ENCODE data around the gene LAMA2. TPM values are rescaled to one million over a fixed set of nuclear protein-coding genes. Genes with fewer than 3 reads are reported as not detected.

The LAMA2 gene
- total RNA-seq, 4 donors from 2014 or later = 15.1 to 27.3 (median 25.0) TPM

DNA sequence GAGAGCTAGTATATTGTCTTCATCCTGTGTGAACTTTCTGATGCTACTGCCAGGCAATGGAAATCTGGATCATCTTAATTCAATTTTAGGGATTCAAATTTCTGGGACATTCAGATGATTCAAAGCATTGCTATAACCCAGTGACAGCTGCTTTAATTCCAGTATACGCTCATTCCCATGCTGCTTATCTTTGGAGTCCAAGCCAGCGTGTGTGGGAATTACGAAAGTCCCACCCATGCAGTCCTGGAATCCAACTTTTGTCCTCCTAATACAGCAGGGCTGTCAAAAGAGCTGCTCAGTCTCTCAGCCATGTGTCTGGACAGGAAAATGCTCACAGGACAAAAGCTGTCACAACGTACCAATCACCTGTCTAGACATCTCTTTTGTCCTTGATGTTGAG is 219.8 kb downstream of the LAMA2 start:
- Histone ChIP-seq H3K4me3 (no peak overlapping the region), H3K9me3 (no peaks in the 10 kb centered on the region), H3K27ac (no peak overlapping the region), H3K36me3 (no peaks in the 10 kb centered on the region), H3K4me1 (peaks cover 4% of the 10 kb centered on the region), H3K27me3 (no peaks in the 10 kb centered on the region)
- TF ChIP-seq POLR2A (IDR thresholded peaks at IDR 0.05) = no peak
- no peak for TF ChIP-seq POLR2AphosphoS5 (IDR thresholded peaks at IDR 0.05)
- TF ChIP-seq, protein P1, sequence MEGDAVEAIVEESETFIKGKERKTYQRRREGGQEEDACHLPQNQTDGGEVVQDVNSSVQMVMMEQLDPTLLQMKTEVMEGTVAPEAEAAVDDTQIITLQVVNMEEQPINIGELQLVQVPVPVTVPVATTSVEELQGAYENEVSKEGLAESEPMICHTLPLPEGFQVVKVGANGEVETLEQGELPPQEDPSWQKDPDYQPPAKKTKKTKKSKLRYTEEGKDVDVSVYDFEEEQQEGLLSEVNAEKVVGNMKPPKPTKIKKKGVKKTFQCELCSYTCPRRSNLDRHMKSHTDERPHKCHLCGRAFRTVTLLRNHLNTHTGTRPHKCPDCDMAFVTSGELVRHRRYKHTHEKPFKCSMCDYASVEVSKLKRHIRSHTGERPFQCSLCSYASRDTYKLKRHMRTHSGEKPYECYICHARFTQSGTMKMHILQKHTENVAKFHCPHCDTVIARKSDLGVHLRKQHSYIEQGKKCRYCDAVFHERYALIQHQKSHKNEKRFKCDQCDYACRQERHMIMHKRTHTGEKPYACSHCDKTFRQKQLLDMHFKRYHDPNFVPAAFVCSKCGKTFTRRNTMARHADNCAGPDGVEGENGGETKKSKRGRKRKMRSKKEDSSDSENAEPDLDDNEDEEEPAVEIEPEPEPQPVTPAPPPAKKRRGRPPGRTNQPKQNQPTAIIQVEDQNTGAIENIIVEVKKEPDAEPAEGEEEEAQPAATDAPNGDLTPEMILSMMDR (IDR thresholded peaks at IDR 0.05) = no peak
- TF ChIP-seq EP300 (IDR thresholded peaks at IDR 0.05) = no peak
- WGBS = 76% methylated on average over 4 of the region's 4 CpGs
- DNase-seq (ENCODE audit: low spot score in 2 of 2) = no peak

DNA sequence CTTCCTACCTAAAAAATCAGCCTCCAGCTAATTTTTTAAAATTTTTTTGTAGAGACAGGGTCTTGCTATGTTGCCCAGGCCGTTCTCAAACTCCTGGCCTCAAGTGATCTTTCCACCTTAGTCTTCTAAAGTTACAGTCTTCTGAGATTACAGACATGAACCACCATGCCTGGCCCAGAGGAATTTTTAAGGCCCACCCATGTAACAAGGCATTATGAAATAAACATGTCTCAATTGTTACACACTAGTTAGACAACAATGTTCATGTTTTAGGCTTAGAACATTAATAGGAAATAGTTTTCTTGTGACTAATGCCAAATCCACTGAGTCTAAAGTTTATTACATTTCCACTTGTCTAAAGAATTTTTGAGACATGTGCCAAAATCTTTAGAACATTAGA is 221.2 kb downstream of the LAMA2 start:
- Histone ChIP-seq H3K4me1 (peaks cover 4% of the 10 kb centered on the region), H3K9me3 (no peaks in the 10 kb centered on the region), H3K27me3 (no peaks in the 10 kb centered on the region), H3K4me3 (no peak overlapping the region), H3K36me3 (no peaks in the 10 kb centered on the region), H3K27ac (peak overlapping the region; percentile 55)
- DNase-seq (ENCODE audit: low spot score in 2 of 2) = no peak
- TF ChIP-seq EP300 (IDR thresholded peaks at IDR 0.05) (no peak), POLR2AphosphoS5 (IDR thresholded peaks at IDR 0.05) (no peak), POLR2A (IDR thresholded peaks at IDR 0.05) (no peak)
- TF ChIP-seq, protein P1 (IDR thresholded peaks at IDR 0.05) = no peak
- 75% methylated on average over 1 of the region's 1 CpG for WGBS

DNA sequence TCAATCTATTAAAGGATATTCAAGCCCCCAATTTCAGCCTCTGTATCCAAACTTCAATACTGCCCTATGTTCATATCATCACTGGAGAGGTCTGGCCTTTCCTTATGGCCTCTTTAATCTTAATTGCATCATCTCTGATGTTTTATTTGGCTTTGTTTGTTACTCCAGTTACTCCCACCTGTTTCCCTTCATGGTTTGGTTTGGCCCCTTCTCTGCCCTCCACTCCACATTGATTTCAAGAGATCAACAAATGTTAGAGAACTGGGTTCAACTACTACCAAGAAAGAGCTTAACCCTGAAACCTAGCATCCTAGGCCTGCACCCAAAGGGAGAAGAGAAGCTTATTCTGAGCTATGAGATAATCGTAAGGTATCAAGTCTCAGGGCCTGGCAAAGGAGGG is 221.6 kb downstream of the LAMA2 start:
- no peak for DNase-seq (ENCODE audit: low spot score in 2 of 2)
- Histone ChIP-seq H3K4me1 (peaks cover 4% of the 10 kb centered on the region), H3K27ac (no peak overlapping the region), H3K36me3 (no peaks in the 10 kb centered on the region), H3K27me3 (no peaks in the 10 kb centered on the region), H3K4me3 (no peak overlapping the region), H3K9me3 (no peaks in the 10 kb centered on the region)
- TF ChIP-seq POLR2A (IDR thresholded peaks at IDR 0.05) (no peak), POLR2AphosphoS5 (IDR thresholded peaks at IDR 0.05) (no peak), EP300 (IDR thresholded peaks at IDR 0.05) (no peak)
- TF ChIP-seq, protein P1 (IDR thresholded peaks at IDR 0.05) = no peak
- WGBS = 93% methylated on average over 1 of the region's 1 CpG

DNA sequence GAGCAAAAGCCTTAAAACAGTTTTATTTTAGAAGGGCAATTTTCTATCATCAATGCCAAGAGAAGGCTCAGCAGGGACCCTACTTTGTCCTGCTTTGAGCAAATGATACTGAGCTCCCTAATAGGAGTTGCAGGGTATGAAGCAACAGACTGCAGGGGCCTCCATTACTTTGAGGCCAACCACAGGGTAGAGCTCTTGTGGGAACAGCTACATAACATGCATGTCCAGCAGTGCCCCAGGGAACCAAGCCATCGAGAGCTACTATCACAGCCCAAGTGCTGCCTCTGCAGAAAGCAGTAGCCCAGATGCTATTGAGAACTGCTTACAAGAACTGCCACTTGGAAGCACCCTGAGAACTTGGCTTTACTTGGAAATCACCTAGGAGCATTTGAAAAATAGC is 222.1 kb downstream of the LAMA2 start:
- no peak for TF ChIP-seq POLR2A (IDR thresholded peaks at IDR 0.05)
- TF ChIP-seq EP300 (IDR thresholded peaks at IDR 0.05) = no peak
- no peak for TF ChIP-seq POLR2AphosphoS5 (IDR thresholded peaks at IDR 0.05)
- TF ChIP-seq, protein P1 (IDR thresholded peaks at IDR 0.05) = no peak
- Histone ChIP-seq H3K36me3 (no peaks in the 10 kb centered on the region), H3K27ac (no peak overlapping the region), H3K27me3 (no peaks in the 10 kb centered on the region), H3K9me3 (no peaks in the 10 kb centered on the region), H3K4me1 (peaks cover 4% of the 10 kb centered on the region), H3K4me3 (no peak overlapping the region)
- 67% methylated on average over 1 of the region's 1 CpG for whole genome bisulfite sequencing
- no peak for DNase-seq (ENCODE audit: low spot score in 2 of 2)

DNA sequence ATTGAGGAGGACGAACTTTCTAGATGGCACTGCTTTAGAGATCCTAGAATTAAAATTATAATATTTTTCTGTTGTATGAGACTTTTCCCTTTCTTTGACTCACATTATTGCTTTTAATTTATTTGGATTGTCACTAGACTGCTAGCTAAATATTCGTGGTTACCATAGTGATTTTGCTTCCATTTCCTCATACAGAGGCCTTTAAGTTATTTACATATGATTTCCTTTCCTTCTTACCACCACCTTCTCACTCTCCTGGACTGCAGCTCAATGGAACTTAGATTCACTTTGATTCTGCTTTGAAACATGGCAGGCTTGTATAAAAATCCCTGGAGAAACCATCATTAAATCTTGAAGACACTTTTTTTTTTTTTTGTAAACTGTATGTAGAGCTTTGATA is 222.9 kb downstream of the LAMA2 start:
- Histone ChIP-seq H3K27ac (no peak overlapping the region), H3K4me3 (no peak overlapping the region), H3K4me1 (peaks cover 4% of the 10 kb centered on the region), H3K36me3 (no peaks in the 10 kb centered on the region), H3K27me3 (no peaks in the 10 kb centered on the region), H3K9me3 (no peaks in the 10 kb centered on the region)
- DNase-seq (ENCODE audit: low spot score in 2 of 2) = no peak
- TF ChIP-seq EP300 (IDR thresholded peaks at IDR 0.05) (no peak), POLR2A (IDR thresholded peaks at IDR 0.05) (no peak), POLR2AphosphoS5 (IDR thresholded peaks at IDR 0.05) (no peak)
- TF ChIP-seq, protein P1 (IDR thresholded peaks at IDR 0.05) = no peak
- WGBS = 79% methylated on average over 2 of the region's 2 CpGs

All from suprapubic skin (tissue), 4 donors.